Astrocyte of the cerebellum (primary cell): ENCODE results near the gene EIF1AD.
"Not testable (repeated sequence)": the region's sequence is repeated elsewhere in the genome, so short reads cannot be mapped to it uniquely, and the experiment has no call there.

ENCODE experiments used
- DNase-seq: peaks from one replicate; pipeline ENCODE4 v3.0.0-alpha.2; 2011; ENCODE audit warnings: low read depth
- H3K4me3 ChIP-seq: 2 replicates; pipeline ENCODE4 v1.5.1; 2011; ENCODE audit warnings: mild to moderate bottlenecking, low read depth, low read length, moderate library complexity
- CTCF ChIP-seq: IDR thresholded peaks from 2 replicates; pipeline ENCODE4 v1.5.1; 2012; ENCODE audit warnings: low read length, low read depth, moderate library complexity, mild to moderate bottlenecking; ENCODE audit errors: missing control alignments
- in situ Hi-C: cut with HindIII; loops from 2 replicates; pipeline ENCODE4 v1.10.0; 2017; ENCODE audit warnings: low sequenced_read_pairs

EIF1AD gene

DNA sequence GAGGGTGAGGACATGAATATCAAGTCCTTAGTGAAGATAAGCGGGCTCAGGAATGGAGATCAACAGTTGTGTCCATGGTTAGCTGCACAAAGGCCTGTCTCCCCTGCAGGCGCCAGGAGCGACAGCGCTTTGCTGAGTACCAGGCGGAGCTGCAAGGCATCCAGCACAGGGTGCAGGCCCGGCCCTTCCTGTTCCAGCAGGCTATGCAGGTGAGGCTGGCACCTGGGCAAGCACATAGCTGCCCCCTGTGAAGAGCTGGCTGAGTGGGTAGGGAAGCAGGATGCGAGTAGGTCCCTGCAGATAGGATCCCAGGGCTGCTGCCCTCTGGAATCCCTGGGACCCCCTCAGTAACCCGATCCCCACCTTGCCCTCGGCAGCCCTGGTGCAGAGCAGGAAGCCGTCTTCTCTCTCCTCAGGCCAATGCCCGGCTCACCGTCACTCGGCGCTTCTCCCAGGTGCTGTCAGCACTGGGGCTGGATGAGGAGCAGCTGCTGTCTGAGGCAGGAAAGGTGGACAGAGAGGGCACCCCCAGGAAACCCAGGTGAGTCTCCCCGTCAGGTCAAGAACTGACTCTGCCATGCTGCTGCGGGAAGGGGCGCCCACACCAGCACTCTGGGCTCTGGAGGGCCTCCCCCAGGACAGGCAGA lies 43.1 kb downstream of the EIF1AD start:
- no peak for TF ChIP-seq CTCF
- DNase-seq = no peak
- in situ Hi-C loops = no loop called here
- H3K4me3 ChIP-seq = no peak overlapping the region

GRCh38 chr11:65958291-65958690 lies 43.7 kb downstream of the EIF1AD start:
- no peak for DNase-seq
- H3K4me3 ChIP-seq = no peak overlapping the region
- TF ChIP-seq CTCF = no peak
- in situ Hi-C loops = no loop called here

DNA sequence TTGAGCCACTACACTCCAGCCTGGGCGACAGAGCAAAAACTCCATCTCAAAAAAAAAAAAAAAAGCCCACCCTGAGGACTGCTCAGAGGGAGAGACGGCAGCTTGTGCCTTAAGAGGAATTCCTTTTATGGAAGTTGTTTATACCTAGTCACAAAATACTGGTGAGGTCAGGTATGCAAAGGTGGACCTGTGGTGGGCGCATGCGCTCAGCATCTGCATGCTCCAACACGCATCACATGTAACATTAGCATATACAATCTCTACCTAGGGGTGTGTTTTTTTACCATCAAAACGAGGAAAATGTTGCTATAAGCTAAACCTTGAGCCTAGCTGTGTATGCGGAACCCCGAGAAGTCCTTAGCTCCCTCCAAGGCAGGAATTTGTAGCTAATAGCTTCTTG lies 47.2 kb downstream of the EIF1AD start:
- DNase-seq = no peak
- in situ Hi-C loops = no loop called here
- no peak for TF ChIP-seq CTCF
- no peak overlapping the region for H3K4me3 ChIP-seq

GRCh38 chr11:65953471-65953870 lies 48.5 kb downstream of the EIF1AD start:
- no peak for DNase-seq
- in situ Hi-C loops = no loop called here
- no peak overlapping the region for H3K4me3 ChIP-seq
- no peak for TF ChIP-seq CTCF

GRCh38 chr11:65952052-65952521 lies 49.9 kb downstream of the EIF1AD start:
- no peak for DNase-seq
- no peak for TF ChIP-seq CTCF
- in situ Hi-C loops = no loop called here
- no peak overlapping the region for H3K4me3 ChIP-seq

DNA sequence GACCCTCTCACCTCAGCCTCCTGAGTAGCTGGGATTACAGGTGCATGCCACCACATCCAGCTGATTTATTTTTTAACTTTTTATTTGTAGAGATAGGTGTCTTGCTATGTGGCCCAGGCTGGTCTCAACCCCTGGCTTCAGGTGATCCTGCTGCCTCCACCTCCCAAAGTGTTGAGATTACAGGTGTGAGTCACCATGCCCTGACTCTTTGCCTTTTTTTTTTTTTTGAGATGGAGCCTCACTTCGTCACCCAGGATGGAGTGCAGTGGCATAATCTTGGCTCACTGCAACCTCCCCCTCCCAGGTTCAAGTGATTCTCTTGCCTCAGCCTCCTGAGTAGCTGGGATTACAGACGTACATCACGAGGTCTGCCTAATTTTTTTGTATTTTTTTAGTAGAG lies 50.3 kb downstream of the EIF1AD start:
- in situ Hi-C loops, DNase-seq, H3K4me3 ChIP-seq: not testable (repeated sequence)

GRCh38 chr11:65950711-65951110 lies 51.2 kb downstream of the EIF1AD start:
- H3K4me3 ChIP-seq, in situ Hi-C loops, DNase-seq: not testable (repeated sequence)
